Esophagus muscularis mucosa (tissue), 4 donors: ENCODE measurements around the gene DAZAP2. TPM values are rescaled to one million over a fixed set of nuclear protein-coding genes. Genes with fewer than 3 reads are reported as not detected.

ENCODE experiments used
- DNase-seq: peaks from one replicate; pipeline ENCODE4 v3.0.0-alpha.2; 2017; ENCODE audit errors: extremely low spot score
- H3K27ac ChIP-seq, 4 donors: fragments of 200-600 bp; sonication (generic); replicated peaks in 1 of 4; 1 replicate in 3 of 4; 2 replicates in 1 of 4; pipeline ENCODE4 v1.5.1; 2016 to 2019; ENCODE audit warnings: mild to moderate bottlenecking in 1 of 4
- H3K27me3 ChIP-seq, 4 donors: fragments of 200-600 bp; sonication (generic); one replicate each; pipeline versions ENCODE4 v1.5.1 to v1.6.0; 2016 to 2019
- H3K36me3 ChIP-seq, 4 donors: fragments of 200-600 bp; sonication (generic); one replicate each; pipeline ENCODE4 v1.5.1; 2016 to 2019
- H3K4me1 ChIP-seq, 4 donors: fragments of 200-600 bp; sonication (generic); one replicate each; pipeline ENCODE4 v1.5.1; 2016 to 2019
- H3K4me3 ChIP-seq, 4 donors: fragments of 200-600 bp; sonication (generic); 1 replicate in 2 of 4; 2 replicates in 2 of 4; pipeline ENCODE4 v1.5.1; 2016 to 2019; ENCODE audit warnings: mild to moderate bottlenecking in 4 of 4, moderate library complexity in 1 of 4
- H3K9me3 ChIP-seq, 4 donors: fragments of 200-600 bp; sonication (generic); 1 replicate in 3 of 4; 2 replicates in 1 of 4; pipeline ENCODE4 v1.5.1; 2016 to 2019
- CTCF ChIP-seq, 3 experiments: fragments of 200-600 bp in 2 of 3; fragments of 450-650 bp in 1 of 3; sonication (generic) in 2 of 3; IDR thresholded peaks; one replicate each; pipeline ENCODE4 v1.5.1; 2017 to 2019; ENCODE audit warnings: antibody characterized with exemption in 3 of 3, mild to moderate bottlenecking in 2 of 3, moderate library complexity in 1 of 3
- EP300 ChIP-seq: sonication (generic); formaldehyde crosslinking; IDR thresholded peaks from one replicate; pipeline ENCODE4 v1.6.1; 2017; ENCODE audit warnings: antibody characterized with exemption
- POLR2A ChIP-seq: fragments of 450-650 bp; IDR thresholded peaks from one replicate; pipeline ENCODE4 v1.6.1; 2017; ENCODE audit warnings: antibody characterized with exemption, moderate library complexity, mild to moderate bottlenecking, low read depth
- POLR2AphosphoS5 ChIP-seq, 2 donors: sonication (generic); formaldehyde crosslinking; IDR thresholded peaks; one replicate each; pipeline ENCODE4 v1.6.1; 2017; ENCODE audit warnings: antibody characterized with exemption in 2 of 2
- WGBS: methylation state at CpG from one replicate; pipeline ENCODE4 v1.1.5; 2018; 5-methylcytosine and 5-hydroxymethylcytosine counted together
- intact Hi-C: fragments of 100-400 bp; cut with DNase I; formaldehyde crosslinking; loops from one replicate; pipeline ENCODE4 v1.15.1; 2023
- total RNA-seq, 4 donors: library from RNA; depleted of rRNA; stranded (reverse); fragments of >200 nt; gene quantifications; one replicate each; pipeline versions ENCODE4 v1.1.0 to v1.2.1, GENCODE V29; 2016

The DAZAP2 gene
- total RNA-seq, 4 donors from 2014 or later = 247 to 451 (median 356) TPM

DNA sequence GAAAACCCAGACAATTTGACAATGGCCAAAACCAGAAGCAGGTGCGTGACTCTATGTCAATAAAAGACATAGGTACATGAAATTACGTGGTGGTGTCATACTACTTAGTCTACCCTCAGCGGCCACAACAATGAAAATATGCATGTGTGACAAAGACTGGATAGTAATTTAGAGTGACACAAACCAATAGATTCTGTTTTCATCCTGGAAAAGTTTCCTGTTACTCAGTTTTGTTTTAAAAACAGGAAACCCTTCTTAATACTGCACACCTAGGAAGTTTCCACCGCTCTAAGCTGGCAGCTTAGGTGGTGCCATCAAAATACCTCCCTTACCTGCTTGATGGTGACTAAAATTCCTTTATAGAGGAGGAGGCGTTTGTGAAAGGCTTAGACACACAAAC lies 35.9 kb upstream of the DAZAP2 start:
- H3K27me3 ChIP-seq = no peaks in the 10 kb centered on the region
- H3K27ac ChIP-seq = no peak overlapping the region
- H3K9me3 ChIP-seq = no peaks in the 10 kb centered on the region
- intact Hi-C loops = no loop called here
- TF ChIP-seq EP300 = no peak
- no peak for TF ChIP-seq POLR2A
- TF ChIP-seq CTCF (IDR thresholded peaks at IDR 0.05) = no peak
- TF ChIP-seq POLR2AphosphoS5 (IDR thresholded peaks at IDR 0.05) = no peak
- DNase-seq = no peak
- peaks cover 18 to 64% (median 32%) of the 10 kb centered on the region in 4 donors for H3K36me3 ChIP-seq
- H3K4me3 ChIP-seq = no peak overlapping the region
- H3K4me1 ChIP-seq = no peaks in the 10 kb centered on the region
- 95% methylated on average over 5 of the region's 5 CpGs for WGBS

DNA sequence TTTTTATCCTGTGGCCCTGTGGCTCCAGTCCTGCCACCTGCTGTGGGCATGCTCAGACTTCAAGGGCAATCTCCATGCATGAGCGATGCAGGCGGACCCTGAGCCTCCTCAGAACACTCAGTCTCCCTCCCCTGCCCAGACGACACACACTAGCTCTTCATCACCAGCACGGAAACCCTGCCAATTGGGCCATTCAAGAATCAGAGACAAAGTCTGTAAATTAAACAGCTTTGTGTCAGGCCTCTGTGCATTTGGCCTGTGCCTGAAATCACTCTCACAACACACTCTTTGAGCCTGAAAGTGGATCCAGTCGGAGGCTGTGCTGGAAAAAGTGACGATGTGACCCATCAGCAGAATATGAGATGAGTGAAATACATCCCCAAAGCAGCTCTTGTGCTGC lies 33.3 kb upstream of the DAZAP2 start:
- no peak overlapping the region for H3K4me3 ChIP-seq
- intact Hi-C loops = no loop called here
- H3K4me1 ChIP-seq = no peaks in the 10 kb centered on the region
- no peak for DNase-seq
- H3K36me3 ChIP-seq = peaks cover 13 to 50% (median 21%) of the 10 kb centered on the region in 4 donors
- H3K27ac ChIP-seq = no peak overlapping the region
- 84% methylated on average over 5 of the region's 6 CpGs for WGBS
- no peaks in the 10 kb centered on the region for H3K27me3 ChIP-seq
- no peak for TF ChIP-seq CTCF (IDR thresholded peaks at IDR 0.05)
- H3K9me3 ChIP-seq = no peaks in the 10 kb centered on the region

DNA sequence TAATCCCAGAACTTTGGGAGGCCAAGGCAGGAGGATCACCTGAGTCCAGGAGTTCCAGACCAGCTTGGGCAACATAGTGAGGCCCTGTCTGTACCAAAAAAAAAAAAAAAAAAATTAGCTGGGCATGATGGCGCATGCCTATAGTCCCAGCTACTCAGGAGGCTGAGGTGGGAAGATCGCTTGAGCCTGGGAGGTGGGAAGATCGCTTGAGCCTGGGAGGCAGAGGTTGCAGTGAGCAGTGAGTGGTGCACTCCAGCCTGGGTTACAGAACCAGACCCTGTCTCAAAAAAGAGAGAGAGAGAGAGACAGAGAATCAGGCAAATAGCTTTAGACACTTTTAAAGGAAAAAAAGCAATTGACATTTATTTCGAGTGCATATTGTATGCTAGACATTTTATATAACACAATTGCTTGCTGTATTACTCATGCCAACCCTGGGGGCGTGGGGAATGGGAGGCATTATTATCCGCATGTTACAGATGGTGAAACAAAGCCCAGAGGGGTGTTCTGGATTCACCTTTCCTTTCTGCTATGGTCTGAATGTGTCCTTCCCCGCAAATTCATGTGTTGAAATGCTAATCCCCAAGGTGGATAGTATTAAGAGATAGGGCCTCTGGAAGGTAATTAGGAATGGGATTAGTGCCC lies 30.5 kb upstream of the DAZAP2 start:
- no peak overlapping the region for H3K4me3 ChIP-seq

GRCh38 chr12:51209259-51209658 lies 29.4 kb upstream of the DAZAP2 start:
- Histone ChIP-seq H3K27ac (no peak overlapping the region), H3K36me3 (peaks cover 0 to 36% (median 17%) of the 10 kb centered on the region in 4 donors), H3K9me3 (no peaks in the 10 kb centered on the region), H3K4me1 (no peaks in the 10 kb centered on the region), H3K4me3 (no peak overlapping the region), H3K27me3 (no peaks in the 10 kb centered on the region)
- WGBS = 95% methylated on average over 2 of the region's 2 CpGs
- no peak for TF ChIP-seq POLR2AphosphoS5 (IDR thresholded peaks at IDR 0.05)
- TF ChIP-seq CTCF (IDR thresholded peaks at IDR 0.05) = no peak
- no peak for TF ChIP-seq EP300
- no peak for TF ChIP-seq POLR2A
- no peak for DNase-seq
- intact Hi-C loops = no loop called here

More for the DNA sequence above, 30.5 kb upstream of the DAZAP2 start:
- intact Hi-C loops = no loop called here
- TF ChIP-seq POLR2A (no peak), POLR2AphosphoS5 (IDR thresholded peaks at IDR 0.05) (no peak), CTCF (IDR thresholded peaks at IDR 0.05) (no peak), EP300 (no peak)
- DNase-seq = no peak
- no peaks in the 10 kb centered on the region for H3K9me3 ChIP-seq
- 84% methylated on average over 7 of the region's 7 CpGs for WGBS
- no peaks in the 10 kb centered on the region for H3K4me1 ChIP-seq
- H3K36me3 ChIP-seq = peaks cover 9 to 43% (median 21%) of the 10 kb centered on the region in 4 donors
- H3K27ac ChIP-seq = no peak overlapping the region
- H3K27me3 ChIP-seq = no peaks in the 10 kb centered on the region
